PC-3 (cell line): ENCODE measurements around the gene DHODH.

Experiments used
- CTCF ChIP-seq: fragments of 300-600 bp; sonication (generic); conservative IDR thresholded peaks from 2 replicates; pipeline ENCODE4 v1.5.1; 2017; ENCODE audit warnings: antibody characterized with exemption, low read depth, mild to moderate bottlenecking, low read length
- EZH2 ChIP-seq: fragments of 300-600 bp; sonication (generic); IDR thresholded peaks from one replicate; pipeline ENCODE4 v1.6.1; 2017; ENCODE audit warnings: antibody characterized with exemption, mild to moderate bottlenecking, low read length; ENCODE audit not compliant: unreplicated experiment

GRCh38 chr16:72029567-72030271, 21.2 kb downstream of the DHODH start:
- TF ChIP-seq EZH2 (no peak), CTCF (no peak)
